PC-9 (cell line): Measurements from ENCODE around the gene ADORA2A. TPM values are rescaled to one million over a fixed set of nuclear protein-coding genes. Genes with fewer than 3 reads are reported as not detected.

Experiments used
- BruUV-seq: library from RNA; stranded (reverse); fragments of 400-500 nt; replicated peaks from 2 replicates; lab custom pipeline; 2021; lab: Mats Ljungman, UMichigan
- CTCF ChIA-PET: fragments of 300-600 bp; sonication (Branson Sonifier 250); formaldehyde crosslinking; loops from one replicate; lab custom pipeline; 2022; ENCODE audit warnings: antibody characterized with exemption; lab: Charles Lee
- POLR2A ChIA-PET: fragments of 300-600 bp; sonication (Branson Sonifier 250); formaldehyde crosslinking; loops from one replicate; lab custom pipeline; 2022; ENCODE audit warnings: antibody characterized with exemption; ENCODE audit not compliant: unreplicated experiment; lab: Charles Lee
- DNase-seq, 2 experiments: peaks; one replicate each; pipeline versions ENCODE4 v3.0.0 to v3.0.0-alpha.2; 2015 to 2022; ENCODE audit warnings: mixed read lengths in 1 of 2
- H2AFZ ChIP-seq: fragments of 200-600 bp; sonication (generic); 2 replicates; pipeline ENCODE4 v1.8.1; 2017; ENCODE audit warnings: antibody characterized with exemption
- H3F3A ChIP-seq: fragments of 200-600 bp; sonication (generic); 2 replicates; pipeline ENCODE4 v1.8.1; 2017; ENCODE audit warnings: antibody characterized with exemption, mild to moderate bottlenecking, low read depth; ENCODE audit not compliant: insufficient read depth
- H3K27ac ChIP-seq: fragments of 200-600 bp; sonication (generic); 2 replicates; pipeline ENCODE4 v1.6.1; 2016; ENCODE audit warnings: mixed run types
- H3K27me3 ChIP-seq: fragments of 200-600 bp; sonication (generic); 2 replicates; pipeline ENCODE4 v1.6.1; 2016; ENCODE audit warnings: low read depth, mixed run types; ENCODE audit not compliant: insufficient read depth
- H3K36me3 ChIP-seq: fragments of 200-600 bp; sonication (generic); 2 replicates; pipeline ENCODE4 v1.6.1; 2016; ENCODE audit warnings: low read depth, mixed run types
- H3K4me1 ChIP-seq: fragments of 200-600 bp; sonication (generic); replicated peaks from 2 replicates; pipeline ENCODE4 v1.6.1; 2016; ENCODE audit warnings: mixed run types; ENCODE audit not compliant: insufficient read depth
- H3K4me2 ChIP-seq: fragments of 200-600 bp; sonication (generic); 2 replicates; pipeline ENCODE4 v1.6.1; 2017; ENCODE audit warnings: mixed run types
- H3K4me3 ChIP-seq: fragments of 200-600 bp; sonication (generic); 2 replicates; pipeline ENCODE4 v1.6.1; 2016; ENCODE audit warnings: mixed run types
- H3K79me2 ChIP-seq: fragments of 200-600 bp; sonication (generic); 2 replicates; pipeline ENCODE4 v1.6.1; 2017; ENCODE audit warnings: low read depth, mixed run types
- H3K9me2 ChIP-seq: fragments of 200-600 bp; sonication (generic); 2 replicates; pipeline ENCODE4 v1.8.1; 2017; ENCODE audit warnings: mild to moderate bottlenecking; ENCODE audit not compliant: insufficient read depth
- H3K9me3 ChIP-seq: fragments of 200-600 bp; sonication (generic); 2 replicates; pipeline ENCODE4 v1.8.1; 2016; ENCODE audit warnings: low read depth; ENCODE audit not compliant: insufficient read depth
- H4K20me1 ChIP-seq: fragments of 200-600 bp; sonication (generic); 2 replicates; pipeline ENCODE4 v1.8.1; 2017; ENCODE audit not compliant: insufficient read depth
- EZH2 ChIP-seq: fragments of 200-600 bp; sonication (generic); IDR thresholded peaks from 2 replicates; pipeline ENCODE4 v1.8.0; 2017; ENCODE audit warnings: antibody characterized with exemption, low read depth
- intact Hi-C: fragments of 100-400 bp; cut with micrococcal nuclease; formaldehyde crosslinking; loops from one replicate; pipeline ENCODE4 v1.10.0; 2022; ENCODE audit not compliant: unreplicated experiment
- total RNA-seq: library from RNA; stranded (reverse); gene quantifications from 2 replicates; pipeline ENCODE4 v1.2.3, GENCODE V29; 2021
- TF ChIP-seq, protein P1 (sequence below): fragments of 200-600 bp; sonication (generic); conservative IDR thresholded peaks from 2 replicates; pipeline ENCODE4 v1.6.1; 2017; ENCODE audit warnings: mixed run types, antibody characterized with exemption, mild to moderate bottlenecking, moderate library complexity

ADORA2A gene
- total RNA-seq, 1 experiment from 2014 or later = 1.8 TPM

DNA sequence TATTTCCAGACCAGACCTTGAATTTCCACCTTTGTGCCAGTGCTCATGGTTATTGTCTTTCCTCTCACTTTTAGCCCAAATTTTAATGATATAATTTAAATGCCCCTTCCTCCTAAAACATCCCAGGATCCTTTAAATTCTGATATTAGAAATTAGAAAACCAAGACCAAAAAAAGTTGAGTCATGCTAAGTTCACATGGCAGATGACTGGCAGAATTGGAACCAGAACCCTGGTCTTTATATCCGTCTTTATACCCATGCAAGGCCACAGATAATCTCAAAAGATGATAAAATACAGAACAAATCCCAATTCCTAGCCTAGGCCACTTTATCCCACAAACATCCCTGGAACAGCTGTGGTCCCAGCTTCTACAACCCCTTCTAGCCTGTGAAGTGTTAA, 26.5 kb downstream of the ADORA2A start:
- BruUV-seq = no TSS peak
- Histone ChIP-seq H3K9me3 (no peaks in the 10 kb centered on the region; the same call in 1 of the 2 replicates), H4K20me1 (no peaks in the 10 kb centered on the region), H3K9me2 (no peaks in the 10 kb centered on the region), H3K27ac (no peak overlapping the region), H3K4me3 (no peak overlapping the region), H3K4me1 (peaks cover 6% of the 10 kb centered on the region; the same call in 1 of the 2 replicates), H3F3A (no peaks in the 10 kb centered on the region), H3K79me2 (no peaks in the 10 kb centered on the region), H3K36me3 (no peaks in the 10 kb centered on the region), H3K4me2 (no peak overlapping the region), H2AFZ (no peak overlapping the region), H3K27me3 (no peaks in the 10 kb centered on the region)
- CTCF ChIA-PET = no interaction called here
- POLR2A ChIA-PET = interaction anchor here (0.6 kb wide), 1 partner anchor 21 kb away, joined by 3 read pairs; no protein-coding TSS in a partner anchor
- TF ChIP-seq, protein P1, sequence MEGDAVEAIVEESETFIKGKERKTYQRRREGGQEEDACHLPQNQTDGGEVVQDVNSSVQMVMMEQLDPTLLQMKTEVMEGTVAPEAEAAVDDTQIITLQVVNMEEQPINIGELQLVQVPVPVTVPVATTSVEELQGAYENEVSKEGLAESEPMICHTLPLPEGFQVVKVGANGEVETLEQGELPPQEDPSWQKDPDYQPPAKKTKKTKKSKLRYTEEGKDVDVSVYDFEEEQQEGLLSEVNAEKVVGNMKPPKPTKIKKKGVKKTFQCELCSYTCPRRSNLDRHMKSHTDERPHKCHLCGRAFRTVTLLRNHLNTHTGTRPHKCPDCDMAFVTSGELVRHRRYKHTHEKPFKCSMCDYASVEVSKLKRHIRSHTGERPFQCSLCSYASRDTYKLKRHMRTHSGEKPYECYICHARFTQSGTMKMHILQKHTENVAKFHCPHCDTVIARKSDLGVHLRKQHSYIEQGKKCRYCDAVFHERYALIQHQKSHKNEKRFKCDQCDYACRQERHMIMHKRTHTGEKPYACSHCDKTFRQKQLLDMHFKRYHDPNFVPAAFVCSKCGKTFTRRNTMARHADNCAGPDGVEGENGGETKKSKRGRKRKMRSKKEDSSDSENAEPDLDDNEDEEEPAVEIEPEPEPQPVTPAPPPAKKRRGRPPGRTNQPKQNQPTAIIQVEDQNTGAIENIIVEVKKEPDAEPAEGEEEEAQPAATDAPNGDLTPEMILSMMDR = no peak
- TF ChIP-seq EZH2 = no peak
- no peak for DNase-seq
- intact Hi-C loops = no loop called here

DNA sequence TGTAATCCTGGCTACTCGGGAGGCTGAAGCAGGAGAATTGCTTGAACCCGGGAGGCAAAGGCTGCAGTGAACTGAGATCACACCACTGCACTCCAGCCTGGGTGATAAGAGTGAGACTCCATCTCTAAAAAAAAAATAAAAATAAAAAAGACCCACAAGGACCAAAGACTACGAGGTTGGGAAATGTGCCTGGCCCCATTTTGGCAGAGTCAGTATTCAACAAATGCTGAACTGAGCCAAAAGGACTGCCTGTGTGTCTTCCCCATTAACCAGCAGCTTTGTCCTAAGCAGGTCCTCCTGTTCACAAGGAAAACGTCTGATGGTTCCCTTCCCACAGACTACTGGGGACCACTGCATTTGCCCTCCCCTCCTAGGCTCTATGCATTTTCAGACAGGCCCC, 27.6 kb downstream of the ADORA2A start:
- intact Hi-C loops = no loop called here
- CTCF ChIA-PET = no interaction called here
- peaks cover 6% of the 10 kb centered on the region; the same call in 1 of the 2 replicates for H3K4me1 ChIP-seq
- no peaks in the 10 kb centered on the region for H3K79me2 ChIP-seq
- no peaks in the 10 kb centered on the region for H3K9me2 ChIP-seq
- no peak overlapping the region for H2AFZ ChIP-seq
- no peaks in the 10 kb centered on the region for H3K36me3 ChIP-seq
- no peak for TF ChIP-seq EZH2
- TF ChIP-seq, protein P1 = no peak
- no peaks in the 10 kb centered on the region for H3F3A ChIP-seq
- DNase-seq = no peak
- no peak overlapping the region for H3K4me3 ChIP-seq
- H3K4me2 ChIP-seq = no peak overlapping the region
- H3K27ac ChIP-seq = no peak overlapping the region
- no peaks in the 10 kb centered on the region for H4K20me1 ChIP-seq
- POLR2A ChIA-PET = no interaction called here
- no peaks in the 10 kb centered on the region; the same call in 1 of the 2 replicates for H3K9me3 ChIP-seq
- no TSS peak for BruUV-seq
- H3K27me3 ChIP-seq = no peaks in the 10 kb centered on the region

DNA sequence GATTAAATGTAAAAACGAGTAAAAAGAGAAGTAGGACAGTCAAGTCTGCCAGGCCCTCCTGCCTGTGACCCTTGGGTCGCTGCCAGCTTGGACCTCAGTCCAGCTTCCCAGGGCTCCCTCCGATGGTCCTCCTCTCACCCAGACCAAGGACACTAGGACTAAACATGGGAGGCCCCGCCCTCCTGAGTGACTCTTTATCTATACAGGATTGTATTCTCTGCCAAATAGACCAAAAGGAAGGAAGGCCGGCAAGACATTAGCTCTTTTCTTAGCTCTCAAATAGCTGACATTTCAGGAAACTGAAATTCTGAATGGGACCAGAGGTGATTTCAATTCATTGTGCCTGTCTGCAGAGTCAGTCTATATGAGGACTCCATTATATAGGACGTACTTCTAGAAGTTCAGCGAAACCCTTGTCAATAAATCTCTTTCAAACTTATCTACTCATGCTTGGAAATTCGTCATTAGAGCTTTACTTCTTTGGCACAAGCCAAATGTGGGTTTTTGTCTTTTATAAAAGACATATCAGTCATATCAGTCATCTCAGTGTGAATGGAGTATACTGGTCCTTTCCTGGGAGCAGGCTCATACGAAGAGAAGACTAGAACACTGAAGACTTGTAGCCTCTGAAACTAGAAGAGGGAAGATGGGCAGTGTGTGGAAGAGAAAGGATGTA, 28.5 kb downstream of the ADORA2A start:
- POLR2A ChIA-PET = interaction anchor here (0.6 kb wide), 1 partner anchor 13 kb away, joined by 3 read pairs; no protein-coding TSS in a partner anchor
- H3K4me2 ChIP-seq = no peak overlapping the region
- CTCF ChIA-PET = no interaction called here

More for the DNA sequence above, 28.5 kb downstream of the ADORA2A start:
- Histone ChIP-seq H3K79me2 (no peaks in the 10 kb centered on the region), H4K20me1 (no peaks in the 10 kb centered on the region), H3K4me3 (no peak overlapping the region), H3K27ac (no peak overlapping the region), H3K4me1 (peaks cover 6% of the 10 kb centered on the region; the same call in 1 of the 2 replicates), H3K27me3 (no peaks in the 10 kb centered on the region), H2AFZ (no peak overlapping the region), H3K9me2 (no peaks in the 10 kb centered on the region), H3F3A (no peaks in the 10 kb centered on the region), H3K9me3 (no peaks in the 10 kb centered on the region; the same call in 1 of the 2 replicates), H3K36me3 (no peaks in the 10 kb centered on the region)
- no TSS peak for BruUV-seq
- DNase-seq = no peak
- intact Hi-C loops = no loop called here
- no peak for TF ChIP-seq EZH2
- TF ChIP-seq, protein P1 = no peak
